Measurements from ENCODE around the gene BACH2. TPM values are rescaled to one million over a fixed set of nuclear protein-coding genes. Genes with fewer than 3 reads are reported as not detected.

BACH2 gene
- total and polyA plus RNA-seq, 7 donors: 0.12 to 16.9 (median 5.9) TPM

DNA sequence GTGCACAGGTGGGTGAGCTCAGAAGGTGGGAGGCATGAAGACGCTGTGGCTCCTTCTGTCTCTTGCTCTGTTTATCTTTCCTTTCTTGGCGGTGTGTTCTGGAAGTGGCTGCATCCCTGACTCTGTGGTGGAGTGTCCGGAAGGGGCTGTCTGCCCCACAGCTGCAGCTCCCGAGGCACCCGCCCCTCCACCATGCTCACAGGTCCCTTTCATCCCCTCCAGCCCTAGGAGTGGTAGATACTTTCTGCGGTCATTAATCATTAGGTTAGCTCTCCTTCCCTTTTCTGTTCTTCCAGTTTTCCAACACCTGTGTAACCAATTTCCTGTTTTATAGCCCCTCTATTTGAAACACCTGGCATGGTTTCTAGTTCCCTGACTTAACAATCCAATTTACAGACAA lies 336.8 kb downstream of the BACH2 start:
- Histone ChIP-seq H3K36me3 (ENCODE audit: insufficient read depth in 1 of 2, low read depth in 1 of 2) (no peaks in the 10 kb centered on the region), H3K27me3 (ENCODE audit: insufficient read depth in 3 of 3, low read length in 2 of 3) (no peaks in the 10 kb centered on the region), H3K4me3 (no peak overlapping the region), H3K4me1 (peaks cover 11% of the 10 kb centered on the region), H3K27ac (no peak overlapping the region), H3K9me3 (no peaks in the 10 kb centered on the region)
- TF ChIP-seq, protein P1, sequence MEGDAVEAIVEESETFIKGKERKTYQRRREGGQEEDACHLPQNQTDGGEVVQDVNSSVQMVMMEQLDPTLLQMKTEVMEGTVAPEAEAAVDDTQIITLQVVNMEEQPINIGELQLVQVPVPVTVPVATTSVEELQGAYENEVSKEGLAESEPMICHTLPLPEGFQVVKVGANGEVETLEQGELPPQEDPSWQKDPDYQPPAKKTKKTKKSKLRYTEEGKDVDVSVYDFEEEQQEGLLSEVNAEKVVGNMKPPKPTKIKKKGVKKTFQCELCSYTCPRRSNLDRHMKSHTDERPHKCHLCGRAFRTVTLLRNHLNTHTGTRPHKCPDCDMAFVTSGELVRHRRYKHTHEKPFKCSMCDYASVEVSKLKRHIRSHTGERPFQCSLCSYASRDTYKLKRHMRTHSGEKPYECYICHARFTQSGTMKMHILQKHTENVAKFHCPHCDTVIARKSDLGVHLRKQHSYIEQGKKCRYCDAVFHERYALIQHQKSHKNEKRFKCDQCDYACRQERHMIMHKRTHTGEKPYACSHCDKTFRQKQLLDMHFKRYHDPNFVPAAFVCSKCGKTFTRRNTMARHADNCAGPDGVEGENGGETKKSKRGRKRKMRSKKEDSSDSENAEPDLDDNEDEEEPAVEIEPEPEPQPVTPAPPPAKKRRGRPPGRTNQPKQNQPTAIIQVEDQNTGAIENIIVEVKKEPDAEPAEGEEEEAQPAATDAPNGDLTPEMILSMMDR (IDR thresholded peaks at IDR 0.05): no peak
- no peak for ATAC-seq
- DNase-seq: no peak
- 81 to 95% (median 91%) methylated on average over 6 of the region's 6 CpGs for WGBS, 3 donors
- intact Hi-C loops (cut with DNase I): no loop called here

- 42 to 52% (median 46%) methylated on average over 4 of the region's 4 CpGs for WGBS, 3 donors
Observed at GRCh38 chr6:89956182-89956581, 340.5 kb downstream of the BACH2 start.

DNA sequence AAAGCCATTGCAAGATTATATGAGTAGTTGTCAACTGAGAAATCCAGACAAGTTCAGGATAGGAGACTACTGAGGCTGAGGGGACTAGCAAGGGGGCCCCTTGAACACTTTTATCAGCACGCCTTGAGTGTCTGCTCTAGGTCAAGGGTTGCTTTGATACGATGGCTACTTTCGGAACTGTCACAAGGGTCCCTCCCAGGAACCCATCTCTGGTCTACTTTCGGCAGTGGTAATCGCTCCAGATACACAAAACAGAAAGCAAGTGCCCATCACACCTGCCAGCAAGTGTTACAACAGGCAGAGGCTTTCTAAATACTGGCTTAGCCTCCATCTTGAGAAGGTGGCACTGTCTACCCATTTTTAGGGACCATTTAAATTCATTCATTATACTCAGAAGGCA lies 341.3 kb downstream of the BACH2 start:
- DNase-seq: no peak
- ATAC-seq: no peak
- Histone ChIP-seq H3K27ac (no peak overlapping the region), H3K4me1 (peaks cover 11% of the 10 kb centered on the region), H3K4me3 (no peak overlapping the region), H3K27me3 (ENCODE audit: insufficient read depth in 3 of 3, low read length in 2 of 3) (no peaks in the 10 kb centered on the region), H3K36me3 (ENCODE audit: insufficient read depth in 1 of 2, low read depth in 1 of 2) (peaks cover 0 to 12% of the 10 kb centered on the region in 2 donors), H3K9me3 (no peaks in the 10 kb centered on the region)
- TF ChIP-seq, protein P1 (IDR thresholded peaks at IDR 0.05): no peak
- intact Hi-C loops (cut with DNase I): no loop called here
- 86 to 88% (median 86%) methylated on average over 5 of the region's 5 CpGs for WGBS, 3 donors

More at GRCh38 chr6:89956182-89956581, 340.5 kb downstream of the BACH2 start:
- intact Hi-C loops (cut with DNase I): no loop called here
- Histone ChIP-seq H3K9me3 (no peaks in the 10 kb centered on the region), H3K27ac (no peak overlapping the region), H3K4me1 (peaks cover 11% of the 10 kb centered on the region), H3K36me3 (ENCODE audit: insufficient read depth in 1 of 2, low read depth in 1 of 2) (peaks cover 0 to 4% of the 10 kb centered on the region in 2 donors), H3K4me3 (no peak overlapping the region), H3K27me3 (ENCODE audit: insufficient read depth in 3 of 3, low read length in 2 of 3) (no peaks in the 10 kb centered on the region)
- ATAC-seq (peak in 3 of 4 donors; percentile 44 to 67 (median 47)), DNase-seq (no peak)
- TF ChIP-seq, protein P1 (IDR thresholded peaks at IDR 0.05): no peak

- no peak for ATAC-seq
- no peaks in the 10 kb centered on the region for H3K27me3 ChIP-seq (ENCODE audit: insufficient read depth in 3 of 3, low read length in 2 of 3)
Observed at GRCh38 chr6:89954721-89955148, 341.9 kb downstream of the BACH2 start.

More at GRCh38 chr6:89954721-89955148, 341.9 kb downstream of the BACH2 start:
- H3K4me3 ChIP-seq: no peak overlapping the region
- DNase-seq: no peak
- H3K9me3 ChIP-seq: no peaks in the 10 kb centered on the region
- 92 to 95% (median 95%) methylated on average over 1 of the region's 1 CpG for WGBS, 3 donors
- TF ChIP-seq, protein P1 (IDR thresholded peaks at IDR 0.05): no peak
- intact Hi-C loops (cut with DNase I): no loop called here
- peaks cover 11% of the 10 kb centered on the region for H3K4me1 ChIP-seq
- H3K27ac ChIP-seq: no peak overlapping the region
- peaks cover 0 to 18% of the 10 kb centered on the region in 2 donors for H3K36me3 ChIP-seq (ENCODE audit: insufficient read depth in 1 of 2, low read depth in 1 of 2)
